ENCODE results near the gene GSTM3. TPM values are rescaled to one million over a fixed set of nuclear protein-coding genes. Genes with fewer than 3 reads are reported as not detected.

The GSTM3 gene
- total RNA-seq, 5 donors from 2014 or later (not counting 1 experiment from before 2014, with no cell fraction given), result 8.4 to 17.1 (median 10.3) TPM

DNA sequence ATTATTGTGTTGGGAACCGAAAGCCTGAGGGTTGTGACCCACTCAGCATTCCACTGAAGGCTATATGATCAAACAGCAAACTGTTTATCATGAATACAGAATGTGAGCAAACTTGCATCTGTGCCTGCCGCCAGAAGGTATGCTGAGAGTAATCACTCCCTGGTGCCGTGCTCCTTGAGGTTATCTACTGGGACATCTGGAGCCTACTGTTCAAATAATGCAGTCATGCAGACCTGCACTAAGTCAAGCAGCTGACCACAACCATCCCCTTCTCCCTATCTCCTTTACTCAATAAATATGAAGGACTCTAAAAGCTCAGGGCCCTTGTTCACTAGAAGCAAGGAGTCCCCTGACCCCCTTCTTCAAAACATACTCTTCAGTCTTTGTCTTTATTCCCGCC, 15.3 kb downstream of the GSTM3 start:
- Mint-ChIP-seq H3K27ac (no peak overlapping the region), H3K27me3 (peaks cover 3 to 9% of the 10 kb centered on the region in 2 donors), H3K4me1 (no peaks in the 10 kb centered on the region), H3K36me3 (no peaks in the 10 kb centered on the region), H3K4me3 (no peak overlapping the region), H3K9me3 (no peaks in the 10 kb centered on the region)
- no peaks in the 10 kb centered on the region for H3K36me3 ChIP-seq (ENCODE audit: control insufficient read depth in 2 of 2, extremely low read depth in 1 of 2, insufficient read depth in 1 of 2, low read length in 1 of 2)
- no peak overlapping the region for H3K4me3 ChIP-seq (ENCODE audit: control insufficient read depth in 1 of 2, extremely low read depth in 1 of 2, low read length in 1 of 2)
- H3K27ac ChIP-seq (ENCODE audit: low read length), result no peak overlapping the region
- H3K9me3 ChIP-seq, result no peaks in the 10 kb centered on the region
- ChIA-PET CTCF (no interaction called here), POLR2A (no interaction called here)
- 85% methylated on average over 2 of the region's 4 CpGs for WGBS (ENCODE audit: insufficient coverage)
- ATAC-seq (replicated peaks in 1 of 4) (no peak), DNase-seq (no peak)
- peaks cover 0 to 5% of the 10 kb centered on the region in 2 experiments for H3K27me3 ChIP-seq (replicated peaks in 1 of 2; ENCODE audit: control insufficient read depth in 2 of 2, extremely low read depth in 1 of 2, insufficient read depth in 2 of 2, low read length in 1 of 2)
- no peaks in the 10 kb centered on the region for H3K4me1 ChIP-seq (ENCODE audit: control insufficient read depth in 1 of 2, extremely low read depth in 1 of 2, insufficient read depth in 2 of 2, low read length in 2 of 2)

DNA sequence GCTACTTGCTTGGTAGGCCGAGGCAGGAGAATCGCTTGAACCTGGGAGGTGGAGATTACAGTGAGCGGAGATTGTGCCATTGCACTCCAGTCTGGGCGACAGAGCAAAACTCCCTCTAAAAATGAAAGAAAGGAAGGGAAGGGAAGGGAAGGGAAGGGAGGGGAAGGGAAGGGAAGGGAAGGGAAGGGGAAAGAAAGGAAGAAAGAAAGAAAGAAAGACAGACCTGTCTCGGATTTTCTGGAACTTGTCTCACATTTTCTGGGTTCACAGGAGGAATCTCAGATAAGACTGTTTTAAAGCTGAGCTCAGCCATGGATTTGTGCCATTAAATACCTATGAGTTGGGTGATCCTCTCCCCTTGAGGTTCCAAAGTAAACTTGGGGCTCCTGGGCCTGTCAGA, 15.9 kb downstream of the GSTM3 start:
- Mint-ChIP-seq H3K36me3 (no peaks in the 10 kb centered on the region), H3K27ac (no peak overlapping the region), H3K27me3 (peaks cover 3 to 8% of the 10 kb centered on the region in 2 donors), H3K4me1 (no peaks in the 10 kb centered on the region), H3K9me3 (no peaks in the 10 kb centered on the region), H3K4me3 (no peak overlapping the region)
- Histone ChIP-seq H3K36me3 (ENCODE audit: control insufficient read depth in 2 of 2, extremely low read depth in 1 of 2, insufficient read depth in 1 of 2, low read length in 1 of 2) (no peaks in the 10 kb centered on the region), H3K27me3 (replicated peaks in 1 of 2; ENCODE audit: control insufficient read depth in 2 of 2, extremely low read depth in 1 of 2, insufficient read depth in 2 of 2, low read length in 1 of 2) (peaks cover 0 to 5% of the 10 kb centered on the region in 2 experiments), H3K4me1 (ENCODE audit: control insufficient read depth in 1 of 2, extremely low read depth in 1 of 2, insufficient read depth in 2 of 2, low read length in 2 of 2) (no peaks in the 10 kb centered on the region), H3K27ac (ENCODE audit: low read length) (no peak overlapping the region), H3K9me3 (no peaks in the 10 kb centered on the region), H3K4me3 (ENCODE audit: control insufficient read depth in 1 of 2, extremely low read depth in 1 of 2, low read length in 1 of 2) (no peak overlapping the region)
- CTCF ChIA-PET, result no interaction called here
- ATAC-seq (replicated peaks in 1 of 4) (no peak), DNase-seq (no peak)
- no CpG with 5 or more reads among the region's 5 CpGs for WGBS (ENCODE audit: insufficient coverage)
- POLR2A ChIA-PET, result no interaction called here

DNA sequence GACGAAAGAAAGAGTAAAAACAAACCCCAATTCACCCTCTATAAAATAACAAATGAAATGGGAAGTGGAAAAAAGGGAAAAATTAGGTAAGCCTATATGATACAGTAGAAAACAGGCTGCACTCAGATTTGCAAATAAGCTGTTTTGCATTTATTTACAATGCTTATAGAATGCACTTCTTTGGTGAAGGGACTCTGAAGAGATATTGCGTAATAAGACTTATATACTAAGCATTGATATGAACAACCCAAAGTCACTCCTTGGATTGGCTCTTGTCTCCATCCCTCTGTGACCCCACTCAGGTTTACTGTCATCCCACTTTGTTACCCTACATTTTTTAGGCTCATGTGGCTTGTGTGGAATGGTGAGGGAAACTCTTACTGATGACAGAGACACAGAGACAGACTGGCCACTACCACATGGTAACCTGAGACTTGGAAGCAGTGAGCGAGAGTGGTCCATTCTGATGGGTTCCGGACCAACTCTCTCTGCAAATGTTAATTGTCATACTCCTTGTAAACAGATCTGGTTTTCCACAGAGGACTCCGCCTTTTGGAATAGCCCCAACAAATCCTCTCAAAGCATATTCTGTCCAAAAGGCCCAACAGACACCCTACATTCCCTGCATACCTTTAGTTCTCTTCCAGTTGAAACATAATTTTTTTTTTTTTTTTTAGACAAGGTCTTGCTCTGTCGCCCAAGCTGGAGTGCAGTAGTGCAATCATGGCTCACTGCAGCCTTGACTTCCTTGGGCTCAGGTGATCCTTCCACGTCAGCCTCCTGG, 17.7 kb downstream of the GSTM3 start:
- no peak overlapping the region for H3K27ac Mint-ChIP-seq
- no peaks in the 10 kb centered on the region for H3K9me3 Mint-ChIP-seq
- Histone ChIP-seq H3K4me1 (ENCODE audit: control insufficient read depth in 1 of 2, extremely low read depth in 1 of 2, insufficient read depth in 2 of 2, low read length in 2 of 2) (no peaks in the 10 kb centered on the region), H3K36me3 (ENCODE audit: control insufficient read depth in 2 of 2, extremely low read depth in 1 of 2, insufficient read depth in 1 of 2, low read length in 1 of 2) (no peaks in the 10 kb centered on the region), H3K27me3 (replicated peaks in 1 of 2; ENCODE audit: control insufficient read depth in 2 of 2, extremely low read depth in 1 of 2, insufficient read depth in 2 of 2, low read length in 1 of 2) (no peaks in the 10 kb centered on the region), H3K27ac (ENCODE audit: low read length) (no peak overlapping the region), H3K4me3 (ENCODE audit: control insufficient read depth in 1 of 2, extremely low read depth in 1 of 2, low read length in 1 of 2) (no peak overlapping the region), H3K9me3 (no peaks in the 10 kb centered on the region)
- WGBS (ENCODE audit: insufficient coverage), result 96% methylated on average over 4 of the region's 7 CpGs
- POLR2A ChIA-PET, result no interaction called here
- no peaks in the 10 kb centered on the region for H3K4me1 Mint-ChIP-seq
- ATAC-seq (replicated peaks in 1 of 4) (no peak), DNase-seq (no peak)
- H3K27me3 Mint-ChIP-seq, result peaks cover 4 to 6% of the 10 kb centered on the region in 2 donors
- no peak overlapping the region for H3K4me3 Mint-ChIP-seq
- no peaks in the 10 kb centered on the region for H3K36me3 Mint-ChIP-seq
- CTCF ChIA-PET, result interaction anchor here in 1 of 2 donors (0.7 kb wide), 1 partner anchor 78 kb away, joined by 3 read pairs; no protein-coding TSS in a partner anchor

DNA sequence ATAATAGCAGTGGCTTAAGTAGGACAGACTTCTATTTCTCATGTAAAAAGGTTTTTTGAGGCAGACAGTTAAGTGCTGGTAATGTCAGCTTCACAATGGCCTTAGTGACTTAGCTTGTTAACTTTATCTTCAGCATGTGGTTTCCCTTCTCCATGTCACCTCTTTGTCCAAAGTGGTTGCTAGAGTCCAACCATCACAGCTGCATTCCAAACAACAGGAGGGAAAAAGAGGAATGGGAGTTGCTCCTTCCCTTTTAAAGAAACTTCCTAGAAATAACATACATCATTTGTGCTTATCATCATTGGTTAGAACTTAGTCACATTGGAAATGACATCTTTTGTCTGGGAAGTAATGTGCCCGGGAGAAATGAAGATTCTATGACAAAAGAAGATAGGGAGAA, 18.9 kb downstream of the GSTM3 start:
- H3K27me3 Mint-ChIP-seq, result peaks cover 4 to 7% of the 10 kb centered on the region in 2 donors
- Histone ChIP-seq H3K4me3 (ENCODE audit: control insufficient read depth in 1 of 2, extremely low read depth in 1 of 2, low read length in 1 of 2) (no peak overlapping the region), H3K9me3 (no peaks in the 10 kb centered on the region), H3K27me3 (replicated peaks in 1 of 2; ENCODE audit: control insufficient read depth in 2 of 2, extremely low read depth in 1 of 2, insufficient read depth in 2 of 2, low read length in 1 of 2) (peaks cover 0 to 3% of the 10 kb centered on the region in 2 experiments), H3K27ac (ENCODE audit: low read length) (no peak overlapping the region), H3K36me3 (ENCODE audit: control insufficient read depth in 2 of 2, extremely low read depth in 1 of 2, insufficient read depth in 1 of 2, low read length in 1 of 2) (no peaks in the 10 kb centered on the region), H3K4me1 (ENCODE audit: control insufficient read depth in 1 of 2, extremely low read depth in 1 of 2, insufficient read depth in 2 of 2, low read length in 2 of 2) (no peaks in the 10 kb centered on the region)
- ATAC-seq (replicated peaks in 1 of 4), result no peak
- no peak overlapping the region for H3K27ac Mint-ChIP-seq
- no peaks in the 10 kb centered on the region for H3K4me1 Mint-ChIP-seq
- DNase-seq, result no peak
- no peak overlapping the region for H3K4me3 Mint-ChIP-seq
- no peaks in the 10 kb centered on the region for H3K36me3 Mint-ChIP-seq
- no peaks in the 10 kb centered on the region for H3K9me3 Mint-ChIP-seq
- CTCF ChIA-PET, result interaction anchor here (0.5 to 0.7 kb wide), 2 partner anchors 54 to 80 kb away, joined by 3 to 4 read pairs; no protein-coding TSS in a partner anchor
- POLR2A ChIA-PET, result no interaction called here
- no CpG with 5 or more reads among the region's 1 CpG for WGBS (ENCODE audit: insufficient coverage)

DNA sequence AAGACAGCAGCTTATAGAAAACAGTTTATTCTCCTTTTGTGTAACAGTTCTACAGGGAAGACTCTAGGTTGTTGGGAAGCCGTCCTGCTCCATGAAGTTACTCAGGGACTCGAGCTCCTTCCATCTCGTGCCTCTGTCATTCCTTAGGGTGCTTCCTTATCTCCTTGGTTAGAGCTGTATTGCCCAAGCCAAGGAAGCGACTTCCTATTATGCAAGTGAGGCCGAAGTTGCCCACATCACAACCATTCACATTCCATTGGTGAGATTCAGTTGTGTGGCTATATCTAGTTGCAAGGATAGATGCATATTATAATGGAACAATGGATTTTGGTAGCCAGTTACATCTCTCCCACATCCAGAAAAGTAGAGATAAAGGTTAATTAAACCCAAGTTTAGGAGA, 19.8 kb downstream of the GSTM3 start:
- no peaks in the 10 kb centered on the region for H3K36me3 Mint-ChIP-seq
- Histone ChIP-seq H3K9me3 (no peaks in the 10 kb centered on the region), H3K27me3 (replicated peaks in 1 of 2; ENCODE audit: control insufficient read depth in 2 of 2, extremely low read depth in 1 of 2, insufficient read depth in 2 of 2, low read length in 1 of 2) (peaks cover 0 to 9% of the 10 kb centered on the region in 2 experiments), H3K4me3 (ENCODE audit: control insufficient read depth in 1 of 2, extremely low read depth in 1 of 2, low read length in 1 of 2) (no peak overlapping the region), H3K36me3 (ENCODE audit: control insufficient read depth in 2 of 2, extremely low read depth in 1 of 2, insufficient read depth in 1 of 2, low read length in 1 of 2) (no peaks in the 10 kb centered on the region), H3K4me1 (ENCODE audit: control insufficient read depth in 1 of 2, extremely low read depth in 1 of 2, insufficient read depth in 2 of 2, low read length in 2 of 2) (no peaks in the 10 kb centered on the region), H3K27ac (ENCODE audit: low read length) (no peak overlapping the region)
- WGBS (ENCODE audit: insufficient coverage), result 80% methylated on average over 1 of the region's 5 CpGs
- H3K4me1 Mint-ChIP-seq, result no peaks in the 10 kb centered on the region
- ATAC-seq (replicated peaks in 1 of 4) (no peak), DNase-seq (no peak)
- ChIA-PET POLR2A (no interaction called here), CTCF (no interaction called here)
- H3K4me3 Mint-ChIP-seq, result no peak overlapping the region
- H3K9me3 Mint-ChIP-seq, result no peaks in the 10 kb centered on the region
- H3K27ac Mint-ChIP-seq, result no peak overlapping the region
- peaks cover 4 to 7% of the 10 kb centered on the region in 2 donors for H3K27me3 Mint-ChIP-seq

DNA sequence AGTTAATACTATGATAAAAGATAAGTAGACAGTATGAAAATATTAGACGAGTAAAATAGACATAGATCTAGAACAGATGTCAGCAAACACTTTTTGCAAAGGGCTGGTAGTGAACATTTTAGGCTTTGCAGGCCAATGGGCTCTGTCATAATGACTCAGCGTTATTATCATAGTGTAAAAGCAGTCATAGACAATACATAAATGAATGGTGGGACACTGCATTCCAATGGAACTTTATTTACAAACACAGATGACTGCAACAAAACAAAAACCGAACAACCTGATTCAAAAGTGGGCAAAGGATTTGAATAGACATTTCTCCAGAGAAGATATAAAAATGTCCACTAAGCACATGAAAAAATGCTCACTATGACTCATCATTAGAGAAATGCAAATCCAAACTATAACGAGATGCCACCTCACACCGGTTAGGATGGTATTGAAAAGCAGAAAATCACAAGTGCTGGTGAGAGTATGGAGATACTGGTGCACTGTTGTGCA, 21.5 kb downstream of the GSTM3 start:
- ATAC-seq (replicated peaks in 1 of 4) (no peak), DNase-seq (no peak)
- ChIA-PET CTCF (no interaction called here), POLR2A (no interaction called here)
- no peak overlapping the region for H3K27ac ChIP-seq (ENCODE audit: low read length)
- H3K4me1 Mint-ChIP-seq, result no peaks in the 10 kb centered on the region
- H3K9me3 ChIP-seq, result no peaks in the 10 kb centered on the region
- H3K4me3 ChIP-seq (ENCODE audit: control insufficient read depth in 1 of 2, extremely low read depth in 1 of 2, low read length in 1 of 2), result no peak overlapping the region
- no peaks in the 10 kb centered on the region for H3K4me1 ChIP-seq (ENCODE audit: control insufficient read depth in 1 of 2, extremely low read depth in 1 of 2, insufficient read depth in 2 of 2, low read length in 2 of 2)
- no peaks in the 10 kb centered on the region for H3K9me3 Mint-ChIP-seq
- peaks cover 0 to 12% of the 10 kb centered on the region in 2 experiments for H3K27me3 ChIP-seq (replicated peaks in 1 of 2; ENCODE audit: control insufficient read depth in 2 of 2, extremely low read depth in 1 of 2, insufficient read depth in 2 of 2, low read length in 1 of 2)
- H3K4me3 Mint-ChIP-seq, result no peak overlapping the region
- H3K27me3 Mint-ChIP-seq, result peaks cover 7 to 8% of the 10 kb centered on the region in 2 donors
- H3K36me3 Mint-ChIP-seq, result no peaks in the 10 kb centered on the region
- no peaks in the 10 kb centered on the region for H3K36me3 ChIP-seq (ENCODE audit: control insufficient read depth in 2 of 2, extremely low read depth in 1 of 2, insufficient read depth in 1 of 2, low read length in 1 of 2)
- H3K27ac Mint-ChIP-seq, result no peak overlapping the region
- no CpG with 5 or more reads among the region's 5 CpGs for WGBS (ENCODE audit: insufficient coverage)

Measured in T-cell (primary cell).